Coronary artery (tissue), 2 donors: ENCODE measurements around the gene DDB1.

Source experiments
- DNase-seq: peaks from one replicate; pipeline ENCODE4 v3.0.0-alpha.2; 2017; ENCODE audit warnings: low spot score
- H3K27ac ChIP-seq, 2 donors: fragments of 200-600 bp; sonication (generic); one replicate each; pipeline ENCODE4 v1.5.1; 2016 to 2019
- H3K4me3 ChIP-seq: fragments of 200-600 bp; sonication (generic); 2 replicates; pipeline ENCODE4 v1.5.1; 2016; ENCODE audit warnings: mild to moderate bottlenecking, moderate library complexity
- CTCF ChIP-seq: fragments of 200-600 bp; sonication (generic); IDR thresholded peaks from one replicate; pipeline ENCODE4 v1.5.1; 2019; ENCODE audit warnings: antibody characterized with exemption

DDB1 gene

GRCh38 chr11:61328351-61328750, 4.6 kb downstream of the DDB1 start:
- no peak for DNase-seq
- Histone ChIP-seq H3K27ac (no peak overlapping the region), H3K4me3 (no peak overlapping the region)
- TF ChIP-seq CTCF = no peak

- no peak overlapping the region for H3K4me3 ChIP-seq
- DNase-seq = no peak
- TF ChIP-seq CTCF = no peak
- H3K27ac ChIP-seq = no peak overlapping the region
These were observed 5.2 kb downstream of the DDB1 start for GRCh38 chr11:61327669-61328071.

GRCh38 chr11:61325649-61326414, 7.1 kb downstream of the DDB1 start:
- no peak for DNase-seq
- no peak overlapping the region for H3K4me3 ChIP-seq
- TF ChIP-seq CTCF = no peak
- H3K27ac ChIP-seq = no peak overlapping the region

- DNase-seq = no peak
- H3K27ac ChIP-seq = no peak overlapping the region
- no peak overlapping the region for H3K4me3 ChIP-seq
- no peak for TF ChIP-seq CTCF
These were observed 17.6 kb downstream of the DDB1 start for GRCh38 chr11:61315260-61315659.

- no peak for DNase-seq
- no peak for TF ChIP-seq CTCF
- Histone ChIP-seq H3K27ac (no peak overlapping the region), H3K4me3 (no peak overlapping the region)
These were observed 22.2 kb downstream of the DDB1 start for GRCh38 chr11:61310749-61311148.

GRCh38 chr11:61309739-61310138, 23.2 kb downstream of the DDB1 start:
- no peak for DNase-seq
- no peak for TF ChIP-seq CTCF
- no peak overlapping the region for H3K27ac ChIP-seq
- no peak overlapping the region for H3K4me3 ChIP-seq

- no peak for DNase-seq
- no peak for TF ChIP-seq CTCF
- no peak overlapping the region for H3K27ac ChIP-seq
- no peak overlapping the region for H3K4me3 ChIP-seq
These were observed 23.8 kb downstream of the DDB1 start for GRCh38 chr11:61309141-61309540.
